Glomerular visceral epithelial cell (primary cell): ENCODE measurements around the gene AIFM2.
"Not testable (repeated sequence)": the region's sequence is repeated elsewhere in the genome, so short reads cannot be mapped to it uniquely, and the experiment has no call there.

Source experiments
- DNase-seq: peaks from one replicate; pipeline ENCODE4 v3.0.0-alpha.2; 2016; ENCODE audit errors: extremely low spot score

The AIFM2 gene

GRCh38 chr10:70123166-70123565, 9.5 kb downstream of the AIFM2 start:
- not testable (repeated sequence) for DNase-seq

- no peak for DNase-seq
Measured at GRCh38 chr10:70122742-70123141, 9.9 kb downstream of the AIFM2 start.

GRCh38 chr10:70121281-70121949, 11.2 kb downstream of the AIFM2 start:
- no peak for DNase-seq

GRCh38 chr10:70120417-70120816, 12.2 kb downstream of the AIFM2 start:
- no peak for DNase-seq

GRCh38 chr10:70119623-70120022, 13.0 kb downstream of the AIFM2 start:
- no peak for DNase-seq

GRCh38 chr10:70119197-70119596, 13.4 kb downstream of the AIFM2 start:
- no peak for DNase-seq

GRCh38 chr10:70118196-70118595, 14.4 kb downstream of the AIFM2 start:
- DNase-seq = no peak

GRCh38 chr10:70117646-70118045, 15.0 kb downstream of the AIFM2 start:
- DNase-seq = no peak

- peak; percentile 55 for DNase-seq
Measured at GRCh38 chr10:70115948-70116682, 16.5 kb downstream of the AIFM2 start.

GRCh38 chr10:70114902-70115301, 17.7 kb downstream of the AIFM2 start:
- no peak for DNase-seq

GRCh38 chr10:70112071-70112470, 20.6 kb downstream of the AIFM2 start:
- no peak for DNase-seq

GRCh38 chr10:70111496-70111895, 21.1 kb downstream of the AIFM2 start:
- no peak for DNase-seq

- no peak for DNase-seq
Measured at GRCh38 chr10:70109064-70109729, 23.4 kb downstream of the AIFM2 start.

GRCh38 chr10:70106958-70107791, 25.4 kb downstream of the AIFM2 start:
- no peak for DNase-seq

GRCh38 chr10:70101668-70102067, 31.0 kb downstream of the AIFM2 start:
- DNase-seq = no peak

GRCh38 chr10:70101068-70101562, 31.5 kb downstream of the AIFM2 start:
- DNase-seq = not testable (repeated sequence)

- no peak for DNase-seq
Measured at GRCh38 chr10:70098271-70098670, 34.4 kb downstream of the AIFM2 start.

- no peak for DNase-seq
Measured at GRCh38 chr10:70097459-70097858, 35.2 kb downstream of the AIFM2 start.

GRCh38 chr10:70096705-70097420, 35.8 kb downstream of the AIFM2 start:
- DNase-seq = no peak

- DNase-seq = no peak
Measured at GRCh38 chr10:70096016-70096704, 36.5 kb downstream of the AIFM2 start.

GRCh38 chr10:70094250-70094649, 38.4 kb downstream of the AIFM2 start:
- no peak for DNase-seq
